Neural crest cell (in vitro differentiated cells): ENCODE measurements around the gene CCL13. TPM values are rescaled to one million over a fixed set of nuclear protein-coding genes. Genes with fewer than 3 reads are reported as not detected.
"Not testable (repeated sequence)": the region's sequence is repeated elsewhere in the genome, so short reads cannot be mapped to it uniquely, and the experiment has no call there.

Source experiments
- DNase-seq: peaks from one replicate; pipeline ENCODE4 v3.0.0; 2021; ENCODE audit warnings: low read depth, mixed read lengths, low spot score
- H3K27ac Mint-ChIP-seq: one replicate; pipeline ENCODE4 v1.8.0; 2021; ENCODE audit warnings: mild to moderate bottlenecking, mixed read lengths; ENCODE audit not compliant: unreplicated experiment
- H3K27me3 Mint-ChIP-seq: 2 replicates; pipeline ENCODE4 v1.8.0; 2021; ENCODE audit warnings: low read depth, mild to moderate bottlenecking, mixed read lengths
- H3K36me3 Mint-ChIP-seq: 2 replicates; pipeline ENCODE4 v1.8.0; 2021; ENCODE audit warnings: low read depth, mild to moderate bottlenecking, mixed read lengths
- H3K4me1 Mint-ChIP-seq: 2 replicates; pipeline ENCODE4 v1.8.0; 2021; ENCODE audit warnings: mixed read lengths
- H3K4me3 Mint-ChIP-seq: one replicate; pipeline ENCODE4 v1.8.0; 2021; ENCODE audit warnings: mild to moderate bottlenecking, mixed read lengths
- H3K9me3 Mint-ChIP-seq: 2 replicates; pipeline ENCODE4 v1.8.0; 2021; ENCODE audit warnings: mixed read lengths
- total RNA-seq: library from RNA; stranded (reverse); gene quantifications from 2 replicates; pipeline ENCODE4 v1.2.1, GENCODE V29; 2021
- TF ChIP-seq, protein P1 (sequence below): fragments of 200-600 bp; sonication (generic); conservative IDR thresholded peaks from 2 replicates; pipeline ENCODE4 v1.5.0; 2021; ENCODE audit warnings: antibody characterized with exemption, mild to moderate bottlenecking

Gene CCL13
- total RNA-seq, 1 donor from 2014 or later, result not detected

DNA sequence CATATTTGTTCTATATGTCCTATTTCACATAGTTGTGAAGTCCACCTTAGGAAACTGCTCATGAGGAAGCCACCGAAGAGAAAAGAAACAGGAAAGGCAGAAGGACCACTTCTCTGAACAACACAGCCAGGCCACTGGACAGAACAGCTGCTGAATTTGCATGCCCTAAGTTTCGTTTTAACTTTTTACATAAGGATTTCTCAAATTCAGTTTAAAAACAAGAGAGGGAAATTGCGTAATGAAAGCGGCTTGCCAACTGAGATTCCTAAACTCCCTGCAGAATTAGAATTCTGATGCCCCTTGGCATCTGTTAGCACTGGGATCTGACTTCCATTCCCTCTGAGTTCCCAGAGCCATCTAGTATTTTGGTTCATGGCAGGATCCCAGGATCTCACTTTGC, 42.0 kb upstream of the CCL13 start:
- H3K36me3 Mint-ChIP-seq, result no peaks in the 10 kb centered on the region
- no peaks in the 10 kb centered on the region for H3K9me3 Mint-ChIP-seq
- peaks cover 1% of the 10 kb centered on the region for H3K4me1 Mint-ChIP-seq
- H3K4me3 Mint-ChIP-seq, result no peak overlapping the region
- no peak overlapping the region for H3K27ac Mint-ChIP-seq
- no peak for DNase-seq
- TF ChIP-seq, protein P1, sequence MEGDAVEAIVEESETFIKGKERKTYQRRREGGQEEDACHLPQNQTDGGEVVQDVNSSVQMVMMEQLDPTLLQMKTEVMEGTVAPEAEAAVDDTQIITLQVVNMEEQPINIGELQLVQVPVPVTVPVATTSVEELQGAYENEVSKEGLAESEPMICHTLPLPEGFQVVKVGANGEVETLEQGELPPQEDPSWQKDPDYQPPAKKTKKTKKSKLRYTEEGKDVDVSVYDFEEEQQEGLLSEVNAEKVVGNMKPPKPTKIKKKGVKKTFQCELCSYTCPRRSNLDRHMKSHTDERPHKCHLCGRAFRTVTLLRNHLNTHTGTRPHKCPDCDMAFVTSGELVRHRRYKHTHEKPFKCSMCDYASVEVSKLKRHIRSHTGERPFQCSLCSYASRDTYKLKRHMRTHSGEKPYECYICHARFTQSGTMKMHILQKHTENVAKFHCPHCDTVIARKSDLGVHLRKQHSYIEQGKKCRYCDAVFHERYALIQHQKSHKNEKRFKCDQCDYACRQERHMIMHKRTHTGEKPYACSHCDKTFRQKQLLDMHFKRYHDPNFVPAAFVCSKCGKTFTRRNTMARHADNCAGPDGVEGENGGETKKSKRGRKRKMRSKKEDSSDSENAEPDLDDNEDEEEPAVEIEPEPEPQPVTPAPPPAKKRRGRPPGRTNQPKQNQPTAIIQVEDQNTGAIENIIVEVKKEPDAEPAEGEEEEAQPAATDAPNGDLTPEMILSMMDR, result no peak
- H3K27me3 Mint-ChIP-seq, result peaks cover 36% of the 10 kb centered on the region

DNA sequence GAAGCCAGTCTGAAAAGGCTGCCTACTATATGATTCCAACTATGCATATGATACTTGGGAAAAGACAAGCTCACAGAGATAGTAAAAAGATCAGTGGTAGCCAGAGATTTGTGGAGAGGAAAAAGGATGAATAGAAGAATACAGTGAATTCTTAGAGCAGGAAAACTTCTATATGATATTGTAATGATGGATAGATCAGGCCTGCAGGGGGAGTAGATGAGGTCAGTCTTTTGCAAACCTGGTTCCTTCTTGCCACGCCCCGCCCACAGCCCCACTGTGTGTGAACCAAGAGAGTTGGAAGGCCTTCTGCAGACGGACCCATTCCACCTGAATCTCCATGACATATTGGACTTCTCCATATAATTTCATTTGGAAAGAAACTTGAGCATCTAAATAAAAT, 37.8 kb upstream of the CCL13 start:
- peaks cover 12% of the 10 kb centered on the region for H3K4me1 Mint-ChIP-seq
- TF ChIP-seq, protein P1, result peak; percentile 27
- peaks cover 18% of the 10 kb centered on the region for H3K27me3 Mint-ChIP-seq
- H3K27ac Mint-ChIP-seq, result no peak overlapping the region
- peaks cover 2% of the 10 kb centered on the region for H3K9me3 Mint-ChIP-seq
- no peak overlapping the region for H3K4me3 Mint-ChIP-seq
- no peaks in the 10 kb centered on the region for H3K36me3 Mint-ChIP-seq
- DNase-seq, result no peak

DNA sequence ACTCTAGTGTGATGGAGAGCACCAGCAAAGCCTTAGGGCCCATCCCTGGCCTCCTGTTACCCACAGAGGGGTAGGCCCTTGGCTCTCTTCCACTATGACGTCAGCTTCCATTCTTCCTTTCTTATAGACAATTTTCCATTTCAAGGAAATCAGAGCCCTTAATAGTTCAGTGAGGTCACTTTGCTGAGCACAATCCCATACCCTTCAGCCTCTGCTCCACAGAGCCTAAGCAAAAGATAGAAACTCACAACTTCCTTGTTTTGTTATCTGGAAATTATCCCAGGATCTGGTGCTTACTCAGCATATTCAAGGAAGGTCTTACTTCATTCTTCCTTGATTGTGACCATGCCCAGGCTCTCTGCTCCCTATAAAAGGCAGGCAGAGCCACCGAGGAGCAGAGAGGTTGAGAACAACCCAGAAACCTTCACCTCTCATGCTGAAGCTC, 37.2 kb upstream of the CCL13 start, which contains the start of gene CCL8:
CCL8 (plus strand) TSS at position 397 of the 445 bp plus-strand sequence. CDS start 67 bp downstream, outside the sequence.
- no peaks in the 10 kb centered on the region for H3K36me3 Mint-ChIP-seq
- DNase-seq, result no peak
- TF ChIP-seq, protein P1, result no peak
- H3K27me3 Mint-ChIP-seq, result peaks cover 13% of the 10 kb centered on the region
- H3K4me3 Mint-ChIP-seq, result no peak within 1 kb of the TSS
- H3K4me1 Mint-ChIP-seq, result peaks cover 12% of the 10 kb centered on the region
- H3K9me3 Mint-ChIP-seq, result peaks cover 5% of the 10 kb centered on the region
- no peak within 1 kb of the TSS for H3K27ac Mint-ChIP-seq

DNA sequence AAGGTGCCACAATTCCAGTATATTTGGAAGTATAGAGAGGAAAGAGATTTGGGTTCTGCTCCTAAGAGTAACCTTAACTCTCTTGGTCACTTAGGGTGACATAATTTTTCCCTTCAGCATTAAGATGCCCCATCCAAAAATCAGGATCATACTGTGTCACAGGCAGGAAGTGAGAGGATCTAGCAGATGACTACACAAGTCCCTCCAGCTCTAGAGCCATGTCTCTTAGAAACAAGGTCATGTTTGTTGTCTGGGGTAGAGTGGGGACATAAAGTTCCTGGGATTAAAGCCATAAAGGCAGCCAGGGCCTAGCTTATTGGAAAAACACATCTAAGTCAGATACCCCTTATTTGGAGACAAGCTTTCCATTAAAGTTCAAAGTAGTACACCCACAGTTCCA, 34.3 kb upstream of the CCL13 start:
- peaks cover 9% of the 10 kb centered on the region for H3K9me3 Mint-ChIP-seq
- H3K27me3 Mint-ChIP-seq, result peaks cover 2% of the 10 kb centered on the region
- no peak overlapping the region for H3K27ac Mint-ChIP-seq
- H3K4me1 Mint-ChIP-seq, result peaks cover 12% of the 10 kb centered on the region
- DNase-seq, result no peak
- no peaks in the 10 kb centered on the region for H3K36me3 Mint-ChIP-seq
- TF ChIP-seq, protein P1, result no peak
- H3K4me3 Mint-ChIP-seq, result no peak overlapping the region

DNA sequence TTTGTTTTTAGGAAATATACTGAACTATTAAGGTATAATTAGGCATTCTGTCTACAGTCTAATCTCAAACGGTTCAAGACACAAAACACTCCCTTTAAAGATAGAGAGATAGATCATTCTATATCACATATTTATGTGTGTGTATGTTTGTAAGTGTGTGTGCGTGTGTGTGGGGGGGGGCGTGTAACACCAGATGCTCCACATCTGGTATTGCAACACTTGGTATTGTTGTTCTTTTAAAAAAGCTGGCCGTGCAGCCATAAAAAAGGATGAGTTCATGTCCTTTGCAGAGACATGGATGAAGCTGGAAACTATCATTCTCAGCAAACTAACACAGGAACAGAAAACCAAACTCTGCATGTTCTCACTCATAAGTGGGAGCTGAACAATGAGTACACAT, 28.7 kb upstream of the CCL13 start:
- not testable (repeated sequence) for H3K4me1 Mint-ChIP-seq, H3K9me3 Mint-ChIP-seq, H3K27me3 Mint-ChIP-seq, H3K4me3 Mint-ChIP-seq, DNase-seq, H3K27ac Mint-ChIP-seq, H3K36me3 Mint-ChIP-seq

DNA sequence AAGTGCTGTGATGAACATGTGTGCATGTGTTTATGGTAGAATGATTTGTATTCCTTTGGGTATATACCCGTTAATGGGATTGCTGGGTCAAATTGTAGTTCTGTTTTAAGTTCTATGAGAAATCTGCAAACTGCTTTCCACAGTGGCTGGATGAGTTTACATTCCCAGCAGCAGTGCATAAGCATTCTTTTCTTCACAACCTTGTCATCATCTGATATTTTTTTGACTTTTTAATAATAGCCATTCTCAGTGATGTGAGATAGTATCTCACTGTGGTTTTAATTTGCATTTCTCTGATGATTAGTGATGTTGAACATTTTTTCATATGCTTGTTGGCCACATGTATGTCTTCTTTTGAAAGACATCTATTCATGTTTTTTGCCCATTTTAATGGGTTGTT, 18.6 kb upstream of the CCL13 start:
- Mint-ChIP-seq H3K36me3 (no peaks in the 10 kb centered on the region), H3K27me3 (peaks cover 20% of the 10 kb centered on the region), H3K9me3 (peaks cover 5% of the 10 kb centered on the region), H3K27ac (no peak overlapping the region), H3K4me1 (peaks cover 14% of the 10 kb centered on the region), H3K4me3 (no peak overlapping the region)
- no peak for DNase-seq
- TF ChIP-seq, protein P1, result no peak
